Natural killer cell treated with Interleukin-12 subunit alpha and Interleukin-12 subunit beta and Interleukin-15 and Interleukin-18, amount 100 ng/mL, for 72 hours (primary cell): ENCODE measurements around the gene SLC6A17. TPM values are rescaled to one million over a fixed set of nuclear protein-coding genes. Genes with fewer than 3 reads are reported as not detected.

Source experiments
- ATAC-seq, 2 donors: fragments of 150-1000 bp; cut with Tn5 transposase in 1 of 2; sonication (Bioruptor Pico), chemical (Tn5 transposase) in 1 of 2; 2 replicates each; pipeline ENCODE4 v1.10.0; 2021
- DNase-seq: peaks from one replicate; pipeline ENCODE4 v3.0.0; 2022; ENCODE audit warnings: low spot score
- H3K27ac Mint-ChIP-seq, 2 donors: 1 replicate in 1 of 2; 2 replicates in 1 of 2; pipeline ENCODE4 v1.8.0; 2022; ENCODE audit warnings: mixed read lengths in 2 of 2, mild to moderate bottlenecking in 1 of 2, moderate library complexity in 1 of 2
- H3K27me3 Mint-ChIP-seq, 2 donors: 1 replicate in 1 of 2; 2 replicates in 1 of 2; pipeline ENCODE4 v1.8.0; 2022; ENCODE audit warnings: mixed read lengths in 2 of 2
- H3K36me3 Mint-ChIP-seq: one replicate; pipeline ENCODE4 v1.8.0; 2022; ENCODE audit warnings: mixed read lengths
- H3K4me1 Mint-ChIP-seq, 2 donors: 1 replicate in 1 of 2; 2 replicates in 1 of 2; pipeline ENCODE4 v1.8.0; 2022; ENCODE audit warnings: low read depth in 2 of 2, mixed read lengths in 2 of 2, mild to moderate bottlenecking in 1 of 2
- H3K4me3 Mint-ChIP-seq: one replicate; pipeline ENCODE4 v1.8.0; 2022; ENCODE audit warnings: mixed read lengths
- H3K9me3 Mint-ChIP-seq: 2 replicates; pipeline ENCODE4 v1.8.0; 2022; ENCODE audit warnings: mixed read lengths
- total RNA-seq, 2 donors: library from RNA; stranded (reverse); gene quantifications; one replicate each; pipeline ENCODE4 v1.2.3, GENCODE V29; 2022

The SLC6A17 gene
- total RNA-seq, 2 donors from 2014 or later = not detected

GRCh38 chr1:110243146-110243545 lies 92.9 kb downstream of the SLC6A17 start:
- Mint-ChIP-seq H3K27me3 (peaks cover 4 to 33% of the 10 kb centered on the region in 2 donors), H3K36me3 (no peaks in the 10 kb centered on the region), H3K4me3 (no peak overlapping the region), H3K27ac (no peak overlapping the region), H3K4me1 (peaks cover 0 to 3% of the 10 kb centered on the region in 2 donors), H3K9me3 (no peaks in the 10 kb centered on the region)
- DNase-seq (no peak), ATAC-seq (no peak)

- DNase-seq (no peak), ATAC-seq (no peak)
- Mint-ChIP-seq H3K9me3 (no peaks in the 10 kb centered on the region), H3K4me1 (peaks cover 0 to 3% of the 10 kb centered on the region in 2 donors), H3K27me3 (peaks cover 4 to 29% of the 10 kb centered on the region in 2 donors), H3K4me3 (no peak overlapping the region), H3K36me3 (no peaks in the 10 kb centered on the region), H3K27ac (no peak overlapping the region)
Observed at GRCh38 chr1:110243574-110243973, 93.3 kb downstream of the SLC6A17 start.

- no peaks in the 10 kb centered on the region for H3K9me3 Mint-ChIP-seq
- ATAC-seq (no peak), DNase-seq (no peak)
- H3K4me3 Mint-ChIP-seq = no peak overlapping the region
- H3K27me3 Mint-ChIP-seq = peaks cover 4 to 19% of the 10 kb centered on the region in 2 donors
- H3K27ac Mint-ChIP-seq = no peak overlapping the region
- no peaks in the 10 kb centered on the region for H3K36me3 Mint-ChIP-seq
- H3K4me1 Mint-ChIP-seq = peaks cover 0 to 2% of the 10 kb centered on the region in 2 donors
Observed at GRCh38 chr1:110245876-110246620, 95.8 kb downstream of the SLC6A17 start.

- ATAC-seq (no peak), DNase-seq (no peak)
- H3K4me1 Mint-ChIP-seq = peaks cover 11 to 13% of the 10 kb centered on the region in 2 donors
- H3K27ac Mint-ChIP-seq = no peak overlapping the region
- H3K4me3 Mint-ChIP-seq = no peak overlapping the region
- no peaks in the 10 kb centered on the region for H3K9me3 Mint-ChIP-seq
- no peaks in the 10 kb centered on the region for H3K36me3 Mint-ChIP-seq
- H3K27me3 Mint-ChIP-seq = peaks cover 4 to 10% of the 10 kb centered on the region in 2 donors
Observed at GRCh38 chr1:110248746-110249145, 98.5 kb downstream of the SLC6A17 start.

GRCh38 chr1:110249256-110249655 lies 99.0 kb downstream of the SLC6A17 start:
- no peak overlapping the region for H3K4me3 Mint-ChIP-seq
- H3K27ac Mint-ChIP-seq = no peak overlapping the region
- no peaks in the 10 kb centered on the region for H3K9me3 Mint-ChIP-seq
- H3K27me3 Mint-ChIP-seq = peaks cover 4 to 10% of the 10 kb centered on the region in 2 donors
- H3K4me1 Mint-ChIP-seq = peaks cover 11 to 13% of the 10 kb centered on the region in 2 donors
- H3K36me3 Mint-ChIP-seq = no peaks in the 10 kb centered on the region
- DNase-seq (no peak), ATAC-seq (no peak)

- H3K27ac Mint-ChIP-seq = no peak overlapping the region
- H3K4me1 Mint-ChIP-seq = peaks cover 11 to 13% of the 10 kb centered on the region in 2 donors
- H3K4me3 Mint-ChIP-seq = no peak overlapping the region
- H3K9me3 Mint-ChIP-seq = no peaks in the 10 kb centered on the region
- H3K36me3 Mint-ChIP-seq = no peaks in the 10 kb centered on the region
- no peak for DNase-seq
- ATAC-seq = no peak
- H3K27me3 Mint-ChIP-seq = peaks cover 4 to 7% of the 10 kb centered on the region in 2 donors
Observed at GRCh38 chr1:110250008-110250407, 99.7 kb downstream of the SLC6A17 start.

GRCh38 chr1:110250749-110251148 lies 100.5 kb downstream of the SLC6A17 start:
- DNase-seq (no peak), ATAC-seq (no peak)
- Mint-ChIP-seq H3K9me3 (no peaks in the 10 kb centered on the region), H3K4me1 (peaks cover 11 to 16% of the 10 kb centered on the region in 2 donors), H3K27ac (no peak overlapping the region), H3K36me3 (no peaks in the 10 kb centered on the region), H3K4me3 (no peak overlapping the region), H3K27me3 (peaks cover 4 to 9% of the 10 kb centered on the region in 2 donors)

Other genes starting within 250 kb of the SLC6A17 start
- 10 to 100 TPM in 1 of 2 donors, 1 to 10 TPM in 1; 5.6 to 24.1 TPM for gene CSF1, start 239.6 kb upstream of the SLC6A17 start, total RNA-seq
- gene AHCYL1, start 165.7 kb upstream of the SLC6A17 start, total RNA-seq = 10 to 100 TPM; 44.8 to 47.8 TPM
- gene STRIP1, start 115.9 kb upstream of the SLC6A17 start, total RNA-seq = 10 to 100 TPM; 38.9 to 57.0 TPM
- gene ALX3, start 79.8 kb upstream of the SLC6A17 start, total RNA-seq = not detected
- gene UBL4B, start 38.1 kb upstream of the SLC6A17 start, total RNA-seq = not detected
- gene KCNC4, start 59.8 kb downstream of the SLC6A17 start, total RNA-seq = 1 to 10 TPM in 1 of 2 donors, under 1 TPM in 1; 0.88 to 2.1 TPM
- 10 to 100 TPM; 60.2 to 97.9 TPM for gene RBM15, start 188.9 kb downstream of the SLC6A17 start, total RNA-seq
- under 1 TPM in 1 of 2 donors, not detected in 1; 0.48 TPM for gene SLC16A4, start 240.5 kb downstream of the SLC6A17 start, total RNA-seq